WTC11 (cell line): ENCODE results near the gene TXNRD1. TPM values are rescaled to one million over a fixed set of nuclear protein-coding genes. Genes with fewer than 3 reads are reported as not detected.

Experiments
- ATAC-seq: fragments of 200-7000 bp; cut with Tn5 transposase; 2 replicates; pipeline ENCODE4 v1.10.0; 2021; ENCODE audit warnings: mild to moderate bottlenecking, moderate library complexity
- CTCF ChIA-PET: fragments of 300-600 bp; sonication (Branson Sonifier 250); formaldehyde crosslinking; loops from one replicate; lab custom pipeline; 2021; ENCODE audit warnings: antibody characterized with exemption; lab: Charles Lee
- POLR2A ChIA-PET: fragments of 350-600 bp; sonication (Branson Sonifier 250); formaldehyde crosslinking; loops from one replicate; lab custom pipeline; 2021; ENCODE audit warnings: antibody characterized with exemption; lab: Charles Lee
- DNase-seq: peaks from one replicate; pipeline ENCODE4 v3.0.0; 2021; ENCODE audit warnings: low spot score
- H3K27ac Mint-ChIP-seq: 2 replicates; pipeline ENCODE4 v1.8.0; 2021; ENCODE audit warnings: mixed read lengths
- H3K27me3 Mint-ChIP-seq: 2 replicates; pipeline ENCODE4 v1.8.0; 2021; ENCODE audit warnings: low read depth, mild to moderate bottlenecking, moderate library complexity, mixed read lengths
- H3K36me3 Mint-ChIP-seq: 2 replicates; pipeline ENCODE4 v1.8.0; 2021; ENCODE audit warnings: mixed read lengths
- H3K4me1 Mint-ChIP-seq: 2 replicates; pipeline ENCODE4 v1.8.0; 2022; ENCODE audit warnings: mixed read lengths
- H3K4me3 Mint-ChIP-seq: 2 replicates; pipeline ENCODE4 v1.8.0; 2021; ENCODE audit warnings: mild to moderate bottlenecking, moderate library complexity, mixed read lengths
- H3K9me3 Mint-ChIP-seq: 2 replicates; pipeline ENCODE4 v1.8.0; 2021; ENCODE audit warnings: mixed read lengths
- ATF1 ChIP-seq: sonication (generic); formaldehyde crosslinking; IDR thresholded peaks from 2 replicates; pipeline ENCODE4 v1.8.1; 2023; ENCODE audit warnings: mild to moderate bottlenecking, moderate library complexity, missing genetic modification reagents
- ETV6 ChIP-seq: sonication (generic); formaldehyde crosslinking; IDR thresholded peaks from 2 replicates; pipeline ENCODE4 v1.8.1; 2022; ENCODE audit warnings: mild to moderate bottlenecking, missing genetic modification reagents
- GABPB1 ChIP-seq: sonication (generic); formaldehyde crosslinking; IDR thresholded peaks from 2 replicates; pipeline ENCODE4 v1.8.1; 2023; ENCODE audit warnings: mild to moderate bottlenecking, missing genetic modification reagents
- NFE2L1 ChIP-seq: sonication (generic); formaldehyde crosslinking; IDR thresholded peaks from 2 replicates; pipeline ENCODE4 v1.8.1; 2023; ENCODE audit warnings: missing genetic modification reagents
- NFYB ChIP-seq: sonication (generic); formaldehyde crosslinking; conservative IDR thresholded peaks from 2 replicates; pipeline ENCODE4 v1.8.0; 2022; ENCODE audit warnings: low read depth, missing genetic modification reagents
- SP1 ChIP-seq: sonication (generic); formaldehyde crosslinking; conservative IDR thresholded peaks from 2 replicates; pipeline ENCODE4 v1.8.1; 2022; ENCODE audit warnings: missing genetic modification reagents
- TEAD1 ChIP-seq: sonication (generic); formaldehyde crosslinking; IDR thresholded peaks from 2 replicates; pipeline ENCODE4 v1.8.0; 2022; ENCODE audit warnings: mild to moderate bottlenecking, missing genetic modification reagents
- ZNF512 ChIP-seq: sonication (generic); formaldehyde crosslinking; IDR thresholded peaks from 2 replicates; pipeline ENCODE4 v1.8.1; 2022; ENCODE audit warnings: missing genetic modification reagents, borderline replicate concordance
- ZNF532 ChIP-seq: fragments of 250-450 bp; sonication (Bioruptor Pico); IDR thresholded peaks from 2 replicates; pipeline ENCODE4 v1.9.0; 2021; ENCODE audit warnings: mild to moderate bottlenecking, borderline replicate concordance
- total RNA-seq: library from RNA; stranded (reverse); gene quantifications from 3 replicates; pipeline ENCODE4 v1.2.3, GENCODE V29; 2021
- TF ChIP-seq, protein P1 (sequence below): sonication (generic); formaldehyde crosslinking; IDR thresholded peaks from 2 replicates; pipeline ENCODE4 v1.8.0; 2022; ENCODE audit warnings: mild to moderate bottlenecking, missing genetic modification reagents
- TF ChIP-seq, protein P2 (sequence below): sonication (generic); formaldehyde crosslinking; IDR thresholded peaks from 2 replicates; pipeline ENCODE4 v1.8.0; 2022; ENCODE audit warnings: mild to moderate bottlenecking, missing genetic modification reagents
- TF ChIP-seq, protein P3 (sequence below): sonication (generic); formaldehyde crosslinking; IDR thresholded peaks from 2 replicates; pipeline ENCODE4 v1.8.0; 2022; ENCODE audit warnings: mild to moderate bottlenecking, missing genetic modification reagents

TXNRD1 gene
- total RNA-seq, 1 experiment from 2014 or later = 113 TPM

GRCh38 chr12:104286516-104287482, 71.2 kb downstream of the TXNRD1 start:
- peak; percentile 91 for DNase-seq
- H3K4me3 Mint-ChIP-seq = peak overlapping the region; percentile 99
- CTCF ChIA-PET = interaction anchor here (0.9 to 1.7 kb wide), 5 partner anchors 17 to 149 kb away, joined by 3 to 7 read pairs (median 4); partner anchors contain the start of genes EID3, NFYB and TXNRD1

More at GRCh38 chr12:104286516-104287482, 71.2 kb downstream of the TXNRD1 start:
- Mint-ChIP-seq H3K27me3 (no peaks in the 10 kb centered on the region; the same call in 1 of the 2 replicates), H3K27ac (peak overlapping the region; percentile 99)
- peak; percentile 92 for ATAC-seq
- peak; percentile 86 for TF ChIP-seq ETV6
- TF ChIP-seq, protein P1, sequence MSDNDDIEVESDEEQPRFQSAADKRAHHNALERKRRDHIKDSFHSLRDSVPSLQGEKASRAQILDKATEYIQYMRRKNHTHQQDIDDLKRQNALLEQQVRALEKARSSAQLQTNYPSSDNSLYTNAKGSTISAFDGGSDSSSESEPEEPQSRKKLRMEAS (CRISPR knock-in tag) = peak; percentile 61; the same call in 1 of the 2 replicates
- TF ChIP-seq ZNF532 (CRISPR knock-in tag) = 0 out of 2 replicates have a peak, but pooled peaks have one; percentile 45
- TF ChIP-seq NFYB (CRISPR knock-in tag) = peak; percentile 21; the same call in 1 of the 2 replicates
- no peak for TF ChIP-seq ZNF512 (CRISPR knock-in tag)
- TF ChIP-seq TEAD1 = 0 out of 2 replicates have a peak, but pooled peaks have one; percentile 49
- TF ChIP-seq, protein P2, sequence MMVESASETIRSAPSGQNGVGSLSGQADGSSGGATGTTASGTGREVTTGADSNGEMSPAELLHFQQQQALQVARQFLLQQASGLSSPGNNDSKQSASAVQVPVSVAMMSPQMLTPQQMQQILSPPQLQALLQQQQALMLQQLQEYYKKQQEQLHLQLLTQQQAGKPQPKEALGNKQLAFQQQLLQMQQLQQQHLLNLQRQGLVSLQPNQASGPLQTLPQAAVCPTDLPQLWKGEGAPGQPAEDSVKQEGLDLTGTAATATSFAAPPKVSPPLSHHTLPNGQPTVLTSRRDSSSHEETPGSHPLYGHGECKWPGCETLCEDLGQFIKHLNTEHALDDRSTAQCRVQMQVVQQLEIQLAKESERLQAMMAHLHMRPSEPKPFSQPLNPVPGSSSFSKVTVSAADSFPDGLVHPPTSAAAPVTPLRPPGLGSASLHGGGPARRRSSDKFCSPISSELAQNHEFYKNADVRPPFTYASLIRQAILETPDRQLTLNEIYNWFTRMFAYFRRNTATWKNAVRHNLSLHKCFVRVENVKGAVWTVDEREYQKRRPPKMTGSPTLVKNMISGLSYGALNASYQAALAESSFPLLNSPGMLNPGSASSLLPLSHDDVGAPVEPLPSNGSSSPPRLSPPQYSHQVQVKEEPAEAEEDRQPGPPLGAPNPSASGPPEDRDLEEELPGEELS (CRISPR knock-in tag) = peak; percentile 43; the same call in 1 of the 2 replicates
- TF ChIP-seq NFE2L1 (CRISPR knock-in tag) = peak; percentile 94
- no peak for TF ChIP-seq ATF1 (CRISPR knock-in tag)
- peak; percentile 53; the same call in 1 of the 2 replicates for TF ChIP-seq SP1 (CRISPR knock-in tag)
- TF ChIP-seq, protein P3, sequence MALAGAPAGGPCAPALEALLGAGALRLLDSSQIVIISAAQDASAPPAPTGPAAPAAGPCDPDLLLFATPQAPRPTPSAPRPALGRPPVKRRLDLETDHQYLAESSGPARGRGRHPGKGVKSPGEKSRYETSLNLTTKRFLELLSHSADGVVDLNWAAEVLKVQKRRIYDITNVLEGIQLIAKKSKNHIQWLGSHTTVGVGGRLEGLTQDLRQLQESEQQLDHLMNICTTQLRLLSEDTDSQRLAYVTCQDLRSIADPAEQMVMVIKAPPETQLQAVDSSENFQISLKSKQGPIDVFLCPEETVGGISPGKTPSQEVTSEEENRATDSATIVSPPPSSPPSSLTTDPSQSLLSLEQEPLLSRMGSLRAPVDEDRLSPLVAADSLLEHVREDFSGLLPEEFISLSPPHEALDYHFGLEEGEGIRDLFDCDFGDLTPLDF (CRISPR knock-in tag) = no peak
- peak; percentile 34; the same call in 1 of the 2 replicates for TF ChIP-seq GABPB1 (CRISPR knock-in tag)
- TF ChIP-seq, all 79 proteins: peak for 9
- peaks cover 6% of the 10 kb centered on the region for H3K36me3 Mint-ChIP-seq
- POLR2A ChIA-PET = interaction anchor here (0.6 to 3.8 kb wide), 9 partner anchors 8 to 149 kb away, joined by 3 to 34 read pairs (median 3); partner anchors contain the start of genes EID3 and NFYB
- H3K9me3 Mint-ChIP-seq = peaks cover 4% of the 10 kb centered on the region; the same call in 1 of the 2 replicates
- peaks cover 29% of the 10 kb centered on the region for H3K4me1 Mint-ChIP-seq
